GM23338 (cell line): ENCODE results near the gene IFNA5. TPM values are rescaled to one million over a fixed set of nuclear protein-coding genes. Genes with fewer than 3 reads are reported as not detected.
A peak's percentile ranks its signal among the peaks of the same experiment; 100 is the strongest.

ENCODE experiments used
- ATAC-seq: fragments of 200-7000 bp; cut with Tn5 transposase; 3 replicates; pipeline ENCODE4 v1.9.1; 2020
- DNase-seq: peaks from one replicate; pipeline ENCODE4 v3.0.0-alpha.2; 2015; ENCODE audit warnings: low spot score
- H2AFZ ChIP-seq: fragments of 200-600 bp; sonication (generic); 2 replicates; pipeline ENCODE4 v1.8.0; 2016; ENCODE audit warnings: antibody characterized with exemption, mild to moderate bottlenecking, moderate library complexity
- H3F3A ChIP-seq: fragments of 200-600 bp; sonication (generic); replicated peaks from 2 replicates; pipeline ENCODE4 v1.8.0; 2017; ENCODE audit warnings: antibody characterized with exemption, mixed run types, low read depth
- H3K27ac ChIP-seq: fragments of 200-600 bp; sonication (generic); 2 replicates; pipeline ENCODE4 v1.6.1; 2016; ENCODE audit warnings: low read depth
- H3K27me3 ChIP-seq: fragments of 200-600 bp; sonication (generic); 2 replicates; pipeline ENCODE4 v1.8.0; 2016; ENCODE audit warnings: mild to moderate bottlenecking, mixed run types, moderate library complexity; ENCODE audit not compliant: insufficient read depth
- H3K36me3 ChIP-seq: fragments of 200-600 bp; sonication (generic); 2 replicates; pipeline ENCODE4 v1.8.0; 2016; ENCODE audit warnings: mild to moderate bottlenecking; ENCODE audit not compliant: insufficient read depth
- H3K4me1 ChIP-seq: fragments of 200-600 bp; sonication (generic); 2 replicates; pipeline ENCODE4 v1.8.0; 2016; ENCODE audit warnings: mild to moderate bottlenecking, moderate library complexity; ENCODE audit not compliant: insufficient read depth
- H3K4me2 ChIP-seq: fragments of 200-600 bp; sonication (generic); 2 replicates; pipeline ENCODE4 v1.7.1; 2017; ENCODE audit warnings: mixed run types
- H3K4me3 ChIP-seq: fragments of 200-600 bp; sonication (generic); 2 replicates; pipeline ENCODE4 v1.6.1; 2016; ENCODE audit warnings: mixed run types
- H3K79me2 ChIP-seq: fragments of 200-600 bp; sonication (generic); replicated peaks from 2 replicates; pipeline ENCODE4 v1.8.0; 2017; ENCODE audit warnings: mild to moderate bottlenecking; ENCODE audit not compliant: insufficient read depth
- H3K9me2 ChIP-seq: fragments of 200-600 bp; sonication (generic); 2 replicates; pipeline ENCODE4 v1.8.0; 2017; ENCODE audit not compliant: insufficient read depth
- H4K20me1 ChIP-seq: fragments of 200-600 bp; sonication (generic); replicated peaks from 2 replicates; pipeline ENCODE4 v1.8.0; 2017; ENCODE audit warnings: mild to moderate bottlenecking; ENCODE audit not compliant: insufficient read depth
- H3K27ac Mint-ChIP-seq: 2 replicates; pipeline ENCODE4 v1.8.0; 2020; ENCODE audit warnings: inconsistent platforms, mild to moderate bottlenecking, moderate library complexity, mixed read lengths
- H3K27me3 Mint-ChIP-seq: 3 replicates; pipeline ENCODE4 v1.8.0; 2022; ENCODE audit warnings: low read depth, mild to moderate bottlenecking, moderate library complexity, mixed read lengths, inconsistent platforms; ENCODE audit not compliant: insufficient read depth, poor library complexity
- H3K36me3 Mint-ChIP-seq: 3 replicates; pipeline ENCODE4 v1.8.0; 2021; ENCODE audit warnings: low read depth, mild to moderate bottlenecking, inconsistent platforms, moderate library complexity, mixed read lengths
- H3K4me1 Mint-ChIP-seq: 3 replicates; pipeline ENCODE4 v1.8.0; 2020; ENCODE audit warnings: mild to moderate bottlenecking, inconsistent platforms, mixed read lengths
- H3K4me3 Mint-ChIP-seq: 3 replicates; pipeline ENCODE4 v1.8.0; 2021; ENCODE audit warnings: moderate library complexity, mild to moderate bottlenecking, inconsistent platforms, mixed read lengths
- H3K9me3 Mint-ChIP-seq: 3 replicates; pipeline ENCODE4 v1.8.0; 2020; ENCODE audit warnings: moderate library complexity, mild to moderate bottlenecking, inconsistent platforms, mixed read lengths
- EZH2 ChIP-seq: fragments of 200-600 bp; sonication (generic); IDR thresholded peaks from one replicate; pipeline ENCODE4 v1.8.0; 2017; ENCODE audit warnings: antibody characterized with exemption, mild to moderate bottlenecking, low read depth; ENCODE audit not compliant: unreplicated experiment
- EZH2phosphoT487 ChIP-seq: fragments of 200-600 bp; sonication (generic); IDR thresholded peaks from one replicate; pipeline ENCODE4 v1.8.1; 2018; ENCODE audit warnings: antibody characterized with exemption; ENCODE audit not compliant: unreplicated experiment
- POLR2AphosphoS5 ChIP-seq: IDR thresholded peaks from 2 replicates; pipeline ENCODE4 v1.6.1; 2016; ENCODE audit warnings: antibody characterized with exemption, low read depth
- REST ChIP-seq: IDR thresholded peaks from one replicate; pipeline ENCODE4 v1.6.1; 2018; ENCODE audit warnings: antibody characterized with exemption; ENCODE audit not compliant: unreplicated experiment
- ZNF114 ChIP-seq: fragments of 250-450 bp; sonication (Bioruptor Pico); IDR thresholded peaks from 2 replicates; pipeline ENCODE4 v1.5.0; 2020; ENCODE audit warnings: mild to moderate bottlenecking, moderate library complexity
- polyA plus RNA-seq: library from polyadenylated mRNA; unstranded; fragments of >200 nt; fragmentation: Nextera tagmentation; extraction: Ambion mirVana; gene quantifications from 2 replicates; pipeline ENCODE4 v1.2.1, GENCODE V29; 2016
- total RNA-seq: library from RNA; depleted of rRNA; stranded (reverse); fragments of >200 nt; shearing (Covaris generic); gene quantifications from 2 replicates; pipeline ENCODE4 v1.2.3, GENCODE V29; 2014
- TF ChIP-seq, protein P1 (sequence below), 2 experiments: fragments of 200-600 bp in 1 of 2; sonication (generic) in 1 of 2; conservative IDR thresholded peaks; 2 replicates each; pipeline versions ENCODE4 v1.5.1 to v1.6.1; 2016 to 2017; ENCODE audit warnings: antibody characterized with exemption in 2 of 2, low read depth in 2 of 2, mild to moderate bottlenecking in 2 of 2, moderate library complexity in 1 of 2

IFNA5 gene
- total and polyA plus RNA-seq, 2 experiments from 2014 or later = not detected

DNA sequence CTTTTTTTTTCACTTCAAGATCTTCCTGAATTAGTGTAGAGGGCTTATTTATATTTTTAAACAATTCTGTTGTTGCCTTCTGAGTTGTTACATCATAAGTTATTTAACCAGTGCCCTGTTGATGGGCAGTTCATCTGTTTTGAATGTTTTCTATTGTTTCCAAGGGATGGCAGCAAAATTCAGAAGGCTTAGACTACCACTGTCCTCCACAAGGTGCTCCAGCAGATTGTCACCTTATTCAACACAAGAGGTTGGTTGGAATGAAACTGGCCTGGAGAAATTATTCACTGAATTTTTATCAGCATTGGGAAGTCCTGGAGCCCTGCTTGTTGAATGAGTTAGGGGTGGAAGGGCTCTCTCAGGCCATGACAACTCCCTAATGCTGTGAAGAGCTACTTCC is 31.3 kb upstream of the IFNA5 start:
- H3K4me2 ChIP-seq = no peak overlapping the region

More for the DNA sequence above, 31.3 kb upstream of the IFNA5 start:
- Histone ChIP-seq H3K27ac (no peak overlapping the region), H3K79me2 (peaks cover 36% of the 10 kb centered on the region), H3K36me3 (no peaks in the 10 kb centered on the region), H2AFZ (0 out of 2 replicates have a peak overlapping the region, but pooled peaks have one; percentile 63), H4K20me1 (peaks cover 15% of the 10 kb centered on the region), H3F3A (no peaks in the 10 kb centered on the region), H3K27me3 (no peaks in the 10 kb centered on the region), H3K4me1 (peaks cover 14% of the 10 kb centered on the region), H3K4me3 (no peak overlapping the region), H3K9me2 (no peaks in the 10 kb centered on the region)
- no peak; the same call in 2 of the 3 replicates for ATAC-seq
- Mint-ChIP-seq H3K4me1 (peaks cover 29% of the 10 kb centered on the region), H3K9me3 (no peaks in the 10 kb centered on the region), H3K4me3 (no peak overlapping the region), H3K27ac (no peak overlapping the region), H3K27me3 (peaks cover 4% of the 10 kb centered on the region), H3K36me3 (peaks cover 12% of the 10 kb centered on the region; the same call in 2 of the 3 replicates)
- peak; percentile 20 for DNase-seq
- TF ChIP-seq EZH2 = no peak
- TF ChIP-seq, protein P1, sequence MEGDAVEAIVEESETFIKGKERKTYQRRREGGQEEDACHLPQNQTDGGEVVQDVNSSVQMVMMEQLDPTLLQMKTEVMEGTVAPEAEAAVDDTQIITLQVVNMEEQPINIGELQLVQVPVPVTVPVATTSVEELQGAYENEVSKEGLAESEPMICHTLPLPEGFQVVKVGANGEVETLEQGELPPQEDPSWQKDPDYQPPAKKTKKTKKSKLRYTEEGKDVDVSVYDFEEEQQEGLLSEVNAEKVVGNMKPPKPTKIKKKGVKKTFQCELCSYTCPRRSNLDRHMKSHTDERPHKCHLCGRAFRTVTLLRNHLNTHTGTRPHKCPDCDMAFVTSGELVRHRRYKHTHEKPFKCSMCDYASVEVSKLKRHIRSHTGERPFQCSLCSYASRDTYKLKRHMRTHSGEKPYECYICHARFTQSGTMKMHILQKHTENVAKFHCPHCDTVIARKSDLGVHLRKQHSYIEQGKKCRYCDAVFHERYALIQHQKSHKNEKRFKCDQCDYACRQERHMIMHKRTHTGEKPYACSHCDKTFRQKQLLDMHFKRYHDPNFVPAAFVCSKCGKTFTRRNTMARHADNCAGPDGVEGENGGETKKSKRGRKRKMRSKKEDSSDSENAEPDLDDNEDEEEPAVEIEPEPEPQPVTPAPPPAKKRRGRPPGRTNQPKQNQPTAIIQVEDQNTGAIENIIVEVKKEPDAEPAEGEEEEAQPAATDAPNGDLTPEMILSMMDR (conservative IDR thresholded peaks at IDR 0.05; ENCODE audit: low read depth in 2 of 2) = peak in 1 of 2 experiments; percentile 12; a peak in 1 of 4 replicates
- no peak for TF ChIP-seq EZH2phosphoT487
- TF ChIP-seq ZNF114 = no peak
- no peak for TF ChIP-seq POLR2AphosphoS5
- no peak for TF ChIP-seq REST
